Coronary artery (tissue), 2 donors: ENCODE data around the gene KIF26B.
"Not testable (repeated sequence)": the region's sequence is repeated elsewhere in the genome, so short reads cannot be mapped to it uniquely, and the experiment has no call there.

Experiments used
- DNase-seq: peaks from one replicate; pipeline ENCODE4 v3.0.0-alpha.2; 2017; ENCODE audit warnings: low spot score
- H3K27ac ChIP-seq, 2 donors: fragments of 200-600 bp; sonication (generic); one replicate each; pipeline ENCODE4 v1.5.1; 2016 to 2019
- H3K4me3 ChIP-seq: fragments of 200-600 bp; sonication (generic); 2 replicates; pipeline ENCODE4 v1.5.1; 2016; ENCODE audit warnings: mild to moderate bottlenecking, moderate library complexity
- TF ChIP-seq, protein P1 (sequence below): fragments of 200-600 bp; sonication (generic); IDR thresholded peaks from one replicate; pipeline ENCODE4 v1.5.1; 2019; ENCODE audit warnings: antibody characterized with exemption

The KIF26B gene

DNA sequence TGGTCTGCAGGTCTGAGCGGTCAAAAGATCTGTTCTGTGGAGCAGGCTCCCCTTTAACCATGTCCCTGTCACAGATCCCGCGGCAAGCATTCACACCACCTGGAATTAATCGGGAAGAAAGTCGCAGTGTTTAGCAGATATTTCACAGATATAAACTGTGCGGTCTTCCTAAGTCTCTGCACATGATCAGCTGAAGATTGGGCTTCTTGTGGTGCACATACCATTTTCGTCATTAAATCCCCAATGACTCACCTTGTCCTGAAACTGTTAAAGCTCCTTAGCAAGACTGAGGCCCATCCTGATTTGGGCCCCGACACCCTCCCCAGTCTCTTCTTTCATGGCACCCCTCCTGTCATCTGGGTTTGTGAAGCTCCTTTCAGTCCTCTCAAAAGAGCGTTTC lies 158.8 kb downstream of the KIF26B start:
- Histone ChIP-seq H3K27ac (no peak overlapping the region), H3K4me3 (no peak overlapping the region)
- TF ChIP-seq, protein P1, sequence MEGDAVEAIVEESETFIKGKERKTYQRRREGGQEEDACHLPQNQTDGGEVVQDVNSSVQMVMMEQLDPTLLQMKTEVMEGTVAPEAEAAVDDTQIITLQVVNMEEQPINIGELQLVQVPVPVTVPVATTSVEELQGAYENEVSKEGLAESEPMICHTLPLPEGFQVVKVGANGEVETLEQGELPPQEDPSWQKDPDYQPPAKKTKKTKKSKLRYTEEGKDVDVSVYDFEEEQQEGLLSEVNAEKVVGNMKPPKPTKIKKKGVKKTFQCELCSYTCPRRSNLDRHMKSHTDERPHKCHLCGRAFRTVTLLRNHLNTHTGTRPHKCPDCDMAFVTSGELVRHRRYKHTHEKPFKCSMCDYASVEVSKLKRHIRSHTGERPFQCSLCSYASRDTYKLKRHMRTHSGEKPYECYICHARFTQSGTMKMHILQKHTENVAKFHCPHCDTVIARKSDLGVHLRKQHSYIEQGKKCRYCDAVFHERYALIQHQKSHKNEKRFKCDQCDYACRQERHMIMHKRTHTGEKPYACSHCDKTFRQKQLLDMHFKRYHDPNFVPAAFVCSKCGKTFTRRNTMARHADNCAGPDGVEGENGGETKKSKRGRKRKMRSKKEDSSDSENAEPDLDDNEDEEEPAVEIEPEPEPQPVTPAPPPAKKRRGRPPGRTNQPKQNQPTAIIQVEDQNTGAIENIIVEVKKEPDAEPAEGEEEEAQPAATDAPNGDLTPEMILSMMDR: no peak
- DNase-seq: no peak

DNA sequence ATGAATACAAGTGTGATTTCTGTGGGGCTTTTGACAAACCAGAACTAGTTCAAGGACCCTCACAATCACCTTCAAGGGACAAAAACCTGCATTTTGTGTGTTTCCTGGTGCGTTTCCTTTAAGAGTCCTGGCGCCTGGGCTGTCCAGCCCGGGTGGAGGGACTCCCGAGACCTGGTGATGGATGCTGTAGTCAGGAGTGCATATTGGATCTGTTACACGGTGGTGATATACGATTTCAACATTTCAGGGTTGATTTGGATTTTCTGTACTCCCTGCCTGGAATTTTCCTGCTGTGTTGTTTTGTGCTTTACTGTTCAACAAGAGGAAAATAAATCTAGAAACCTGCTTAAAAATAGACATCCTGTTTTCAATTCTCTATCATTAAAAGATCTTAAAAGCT lies 162.0 kb downstream of the KIF26B start:
- TF ChIP-seq, protein P1: no peak
- Histone ChIP-seq H3K27ac (no peak overlapping the region), H3K4me3 (no peak overlapping the region)
- no peak for DNase-seq

DNA sequence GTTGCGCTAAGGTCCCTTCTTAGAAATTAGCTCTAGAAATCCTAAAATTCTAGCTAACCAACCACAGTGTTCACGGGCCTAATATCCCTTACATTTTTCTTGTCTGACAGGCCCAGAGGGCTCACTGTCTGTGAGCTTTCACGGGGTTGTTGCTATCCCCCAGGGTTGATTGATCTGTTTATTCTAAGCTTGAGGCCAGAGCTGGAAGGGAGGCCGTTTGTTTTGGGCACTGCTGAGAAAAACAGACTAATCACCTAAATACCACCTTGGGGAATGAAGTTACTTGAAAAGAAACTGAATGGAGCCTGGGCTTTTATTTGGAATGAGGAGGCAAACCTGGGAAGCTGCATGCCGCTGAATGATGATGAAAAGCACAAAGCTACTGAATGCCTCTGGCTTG lies 162.4 kb downstream of the KIF26B start:
- no peak overlapping the region for H3K27ac ChIP-seq
- DNase-seq: no peak
- H3K4me3 ChIP-seq: no peak overlapping the region
- TF ChIP-seq, protein P1: no peak

DNA sequence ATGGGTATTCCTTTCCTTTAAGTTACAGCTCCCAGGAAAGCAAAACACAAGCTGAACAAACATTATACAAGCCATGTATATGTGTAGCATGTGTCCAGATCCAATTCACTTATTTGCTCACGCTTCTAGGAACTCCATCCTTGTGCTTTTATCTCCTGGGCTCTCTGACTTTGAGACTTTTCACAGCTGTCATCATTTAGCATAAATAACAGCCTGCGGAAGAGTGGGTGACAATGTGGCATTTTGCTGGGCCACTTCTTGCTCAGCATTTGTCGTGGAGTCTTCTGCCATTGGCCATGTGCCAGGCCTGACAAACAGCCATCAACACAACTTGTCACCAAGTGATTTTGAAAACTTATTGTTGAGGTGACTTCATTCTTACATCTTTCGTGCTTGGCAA lies 164.3 kb downstream of the KIF26B start:
- no peak overlapping the region for H3K4me3 ChIP-seq
- DNase-seq: no peak
- TF ChIP-seq, protein P1: no peak
- no peak overlapping the region for H3K27ac ChIP-seq

DNA sequence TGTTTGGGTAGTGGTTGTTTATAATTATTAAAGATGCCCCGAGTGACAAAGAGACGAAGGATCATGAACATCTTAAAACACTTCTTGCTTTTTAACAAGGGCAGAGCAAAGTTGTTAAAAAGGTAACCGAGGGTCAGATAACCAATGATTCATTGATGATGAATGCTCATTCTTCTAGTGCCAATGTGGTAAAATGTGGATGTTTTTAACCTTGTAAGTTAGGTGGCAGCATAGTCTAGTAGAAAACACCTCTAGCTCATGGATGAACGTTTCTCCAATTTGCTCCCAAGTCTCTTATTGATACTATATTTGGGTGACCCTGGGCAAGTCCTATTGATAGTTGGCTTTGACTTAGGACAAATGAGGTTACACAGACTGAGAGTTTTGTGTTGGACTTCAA lies 167.9 kb downstream of the KIF26B start:
- DNase-seq: no peak
- Histone ChIP-seq H3K4me3 (no peak overlapping the region), H3K27ac (no peak overlapping the region)
- TF ChIP-seq, protein P1: no peak

DNA sequence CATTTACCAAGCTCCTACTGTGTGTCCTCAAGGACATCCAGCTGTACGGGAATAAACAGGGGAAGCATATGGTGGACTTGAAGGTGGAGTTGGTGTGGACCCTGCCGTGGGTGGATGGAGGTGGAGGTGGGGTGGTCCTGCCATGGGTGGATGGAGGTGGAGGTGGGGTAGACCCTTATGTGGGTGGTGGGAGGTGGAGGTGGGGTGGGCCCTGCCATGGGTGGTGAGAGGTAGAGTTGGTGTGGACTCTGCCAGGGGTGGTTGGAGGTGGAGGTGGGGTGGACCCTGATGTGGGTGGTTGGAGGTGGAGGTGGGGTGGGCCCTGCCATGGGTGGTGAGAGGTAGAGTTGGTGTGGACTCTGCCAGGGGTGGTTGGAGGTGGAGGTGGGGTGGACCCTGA lies 169.0 kb downstream of the KIF26B start:
- not testable (repeated sequence) for H3K4me3 ChIP-seq, H3K27ac ChIP-seq, DNase-seq

DNA sequence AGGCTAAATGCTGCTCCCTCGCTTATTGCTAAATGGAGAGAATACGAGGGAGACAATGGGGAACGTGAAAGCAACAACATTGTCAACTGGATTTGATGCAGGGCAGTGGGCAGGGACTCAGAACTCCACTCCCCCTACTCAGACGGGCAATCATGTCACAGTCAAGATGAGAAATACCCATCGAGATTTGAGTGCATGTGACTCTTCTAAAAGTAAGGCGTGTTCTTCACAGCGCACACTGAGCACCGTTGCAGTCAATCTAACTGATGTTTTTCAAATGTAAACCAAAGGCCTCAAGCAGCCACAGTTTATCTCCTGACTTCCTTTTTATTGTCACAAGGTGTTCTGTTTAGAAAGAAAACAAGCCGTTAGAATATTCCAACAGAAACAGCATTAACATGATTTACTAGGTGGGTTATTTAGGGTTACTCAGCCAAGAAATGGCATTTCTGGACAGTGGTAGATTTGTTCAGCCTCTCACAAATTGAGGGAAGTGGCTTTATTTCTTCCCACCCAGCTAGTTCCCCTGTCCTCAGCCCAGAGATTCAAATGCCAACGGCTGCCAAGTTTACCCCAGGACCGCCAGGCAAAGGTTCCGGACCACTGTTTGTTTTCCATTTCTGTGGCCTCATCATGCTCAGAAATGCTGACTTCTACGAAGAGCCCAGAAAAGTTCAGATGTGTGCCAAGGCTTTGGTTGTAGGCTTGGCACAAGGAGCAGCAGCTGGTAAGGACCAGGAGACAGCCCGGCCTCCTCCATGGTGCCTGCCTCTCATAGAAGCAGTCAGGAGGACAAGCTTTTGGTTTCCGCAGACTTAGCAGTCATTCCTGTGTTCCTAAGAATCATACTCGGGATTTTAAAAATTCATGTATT lies 171.4 kb downstream of the KIF26B start:
- no peak for DNase-seq
- no peak overlapping the region for H3K27ac ChIP-seq
- TF ChIP-seq, protein P1: no peak
- H3K4me3 ChIP-seq: no peak overlapping the region
